ENCODE data around the gene RAD54L.
"Not testable (repeated sequence)": the region's sequence is repeated elsewhere in the genome, so short reads cannot be mapped to it uniquely, and the experiment has no call there.

RAD54L gene

GRCh38 chr1:46220808-46221207 lies 26.8 kb upstream of the RAD54L start:
- no peak for DNase-seq (ENCODE audit: extremely low read depth, low read depth)
- TF ChIP-seq, protein P1, sequence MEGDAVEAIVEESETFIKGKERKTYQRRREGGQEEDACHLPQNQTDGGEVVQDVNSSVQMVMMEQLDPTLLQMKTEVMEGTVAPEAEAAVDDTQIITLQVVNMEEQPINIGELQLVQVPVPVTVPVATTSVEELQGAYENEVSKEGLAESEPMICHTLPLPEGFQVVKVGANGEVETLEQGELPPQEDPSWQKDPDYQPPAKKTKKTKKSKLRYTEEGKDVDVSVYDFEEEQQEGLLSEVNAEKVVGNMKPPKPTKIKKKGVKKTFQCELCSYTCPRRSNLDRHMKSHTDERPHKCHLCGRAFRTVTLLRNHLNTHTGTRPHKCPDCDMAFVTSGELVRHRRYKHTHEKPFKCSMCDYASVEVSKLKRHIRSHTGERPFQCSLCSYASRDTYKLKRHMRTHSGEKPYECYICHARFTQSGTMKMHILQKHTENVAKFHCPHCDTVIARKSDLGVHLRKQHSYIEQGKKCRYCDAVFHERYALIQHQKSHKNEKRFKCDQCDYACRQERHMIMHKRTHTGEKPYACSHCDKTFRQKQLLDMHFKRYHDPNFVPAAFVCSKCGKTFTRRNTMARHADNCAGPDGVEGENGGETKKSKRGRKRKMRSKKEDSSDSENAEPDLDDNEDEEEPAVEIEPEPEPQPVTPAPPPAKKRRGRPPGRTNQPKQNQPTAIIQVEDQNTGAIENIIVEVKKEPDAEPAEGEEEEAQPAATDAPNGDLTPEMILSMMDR (IDR thresholded peaks at IDR 0.05; ENCODE audit: low read depth, low read length), result no peak

DNA sequence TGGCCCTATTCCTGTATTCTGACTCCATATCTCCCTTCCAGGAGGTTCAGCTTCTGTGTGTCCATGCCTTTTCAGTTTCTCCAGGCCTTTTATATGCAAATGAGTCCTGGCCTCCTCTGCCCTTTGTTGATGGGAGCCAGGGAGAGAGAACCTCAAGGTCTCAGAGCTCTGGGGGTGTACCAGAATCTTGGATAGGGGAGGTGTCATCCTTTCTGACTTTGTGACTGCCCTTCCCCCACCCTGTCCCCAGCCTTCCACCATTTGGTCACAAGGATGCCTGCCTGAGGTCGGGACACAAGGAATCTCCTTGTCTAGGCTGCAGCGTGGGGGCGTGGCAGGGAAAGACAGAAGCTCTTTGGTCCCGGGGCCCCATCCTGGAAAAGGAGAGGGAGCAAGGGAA lies 25.8 kb upstream of the RAD54L start:
- no peak for DNase-seq (ENCODE audit: extremely low read depth, low read depth)
- TF ChIP-seq, protein P1 (IDR thresholded peaks at IDR 0.05; ENCODE audit: low read depth, low read length), result no peak

- DNase-seq (ENCODE audit: extremely low read depth, low read depth), result not testable (repeated sequence)
Measured at GRCh38 chr1:46223055-46223454, 24.5 kb upstream of the RAD54L start.

- peak; percentile 70 for DNase-seq (ENCODE audit: extremely low read depth, low read depth)
- TF ChIP-seq, protein P1 (IDR thresholded peaks at IDR 0.05; ENCODE audit: low read depth, low read length), result peak; percentile 97
Measured at GRCh38 chr1:46223472-46223943, 24.1 kb upstream of the RAD54L start.

DNA sequence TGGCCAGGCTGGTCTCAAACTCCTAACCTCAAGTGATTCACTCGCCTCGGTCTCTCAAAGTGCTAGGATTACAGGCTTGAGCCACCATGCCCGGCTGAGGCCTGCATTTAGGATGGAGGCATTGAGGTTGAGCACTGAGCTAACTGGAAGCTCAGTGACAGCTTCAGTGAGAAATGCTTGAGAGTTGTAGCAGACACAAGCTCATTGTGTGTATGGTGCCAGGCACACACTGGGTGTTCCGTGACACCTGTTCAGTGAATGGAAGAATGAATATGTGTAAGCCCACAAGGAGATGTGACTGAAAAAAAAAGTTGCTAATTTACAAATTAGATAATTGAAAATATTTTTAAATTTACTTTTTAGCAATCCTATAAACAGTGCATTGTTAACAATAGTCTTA lies 22.6 kb upstream of the RAD54L start:
- TF ChIP-seq, protein P1 (IDR thresholded peaks at IDR 0.05; ENCODE audit: low read depth, low read length), result no peak
- no peak for DNase-seq (ENCODE audit: extremely low read depth, low read depth)

DNA sequence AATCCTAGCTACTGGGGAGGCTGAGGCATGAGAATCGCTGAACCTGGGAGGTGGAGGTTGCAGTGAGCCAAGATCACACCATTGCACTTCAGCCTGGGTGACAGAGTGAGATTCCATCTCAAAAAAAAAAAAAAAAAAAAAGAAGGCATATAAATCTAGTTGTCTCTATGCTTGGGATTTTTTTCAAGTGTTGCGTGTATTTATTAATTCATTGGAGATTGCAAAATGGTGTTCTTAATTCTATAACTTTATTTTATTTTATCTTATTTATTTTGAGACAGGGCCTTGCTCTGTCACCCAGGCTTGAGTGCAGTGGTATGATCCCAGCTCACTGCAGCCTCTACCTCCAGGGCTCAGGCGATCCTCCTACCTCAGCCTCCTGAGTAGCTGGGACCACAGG lies 16.3 kb upstream of the RAD54L start:
- DNase-seq (ENCODE audit: extremely low read depth, low read depth), result not testable (repeated sequence)

DNA sequence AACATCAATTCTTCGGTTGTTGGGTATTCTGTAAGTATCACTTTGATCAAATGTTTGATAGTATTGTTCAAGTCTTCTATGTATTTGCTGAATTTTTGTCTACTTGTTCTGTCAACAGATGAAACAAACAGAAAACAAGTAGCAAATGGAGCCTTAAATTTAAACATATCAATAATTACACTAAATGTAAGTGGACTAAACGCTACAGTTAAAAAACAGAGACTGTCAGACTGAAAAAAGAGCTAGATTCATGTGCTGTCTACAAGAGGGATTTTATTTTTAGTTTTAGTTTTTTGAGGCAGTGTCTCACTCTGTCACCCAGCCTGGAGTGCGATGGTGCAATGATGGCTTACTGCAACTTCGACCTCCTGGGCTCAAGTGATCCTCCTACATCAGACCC lies 10.7 kb upstream of the RAD54L start:
- TF ChIP-seq, protein P1 (IDR thresholded peaks at IDR 0.05; ENCODE audit: low read depth, low read length), result no peak
- DNase-seq (ENCODE audit: extremely low read depth, low read depth), result no peak

GRCh38 chr1:46238865-46239264 lies 8.7 kb upstream of the RAD54L start:
- not testable (repeated sequence) for DNase-seq (ENCODE audit: extremely low read depth, low read depth)

DNA sequence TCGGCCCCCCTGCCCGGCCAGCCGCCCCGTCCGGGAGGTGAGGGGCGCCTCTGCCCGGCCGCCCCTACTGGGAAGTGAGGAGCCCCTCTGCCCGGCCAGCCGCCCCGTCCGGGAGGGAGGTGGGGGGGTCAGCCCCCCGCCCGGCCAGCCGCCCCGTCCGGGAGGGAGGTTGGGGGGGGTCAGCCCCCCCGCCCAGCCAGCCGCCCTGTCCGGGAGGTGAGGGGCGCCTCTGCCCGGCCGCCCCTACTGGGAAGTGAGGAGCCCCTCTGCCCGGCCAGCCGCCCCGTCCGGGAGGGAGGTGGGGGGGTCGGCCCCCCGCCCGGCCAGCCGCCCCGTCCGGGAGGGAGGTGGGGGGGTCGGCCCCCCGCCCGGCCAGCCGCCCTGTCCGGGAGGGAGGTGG lies 5.8 kb upstream of the RAD54L start:
- not testable (repeated sequence) for DNase-seq (ENCODE audit: extremely low read depth, low read depth)

DNA sequence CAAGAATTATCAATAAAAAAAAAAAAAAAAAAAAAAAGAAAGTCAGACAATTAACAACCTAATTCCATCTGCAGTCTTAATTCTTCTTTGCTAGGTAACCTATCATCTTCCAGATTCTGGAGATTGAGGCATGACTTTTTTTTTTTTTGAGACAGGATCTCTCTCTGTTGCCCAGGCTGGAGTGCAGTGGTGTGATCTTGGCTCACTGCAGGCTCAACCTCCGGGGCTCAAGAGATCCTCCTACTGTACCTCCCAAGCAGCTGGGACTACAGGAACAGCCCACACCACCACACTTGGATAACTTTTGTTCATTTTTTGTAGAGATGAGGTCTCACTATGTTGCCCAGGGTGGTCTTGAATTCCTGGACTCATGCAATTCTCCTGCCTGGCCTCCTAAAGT lies 4.6 kb upstream of the RAD54L start:
- no peak for DNase-seq (ENCODE audit: extremely low read depth, low read depth)
- TF ChIP-seq, protein P1 (IDR thresholded peaks at IDR 0.05; ENCODE audit: low read depth, low read length), result no peak

DNA sequence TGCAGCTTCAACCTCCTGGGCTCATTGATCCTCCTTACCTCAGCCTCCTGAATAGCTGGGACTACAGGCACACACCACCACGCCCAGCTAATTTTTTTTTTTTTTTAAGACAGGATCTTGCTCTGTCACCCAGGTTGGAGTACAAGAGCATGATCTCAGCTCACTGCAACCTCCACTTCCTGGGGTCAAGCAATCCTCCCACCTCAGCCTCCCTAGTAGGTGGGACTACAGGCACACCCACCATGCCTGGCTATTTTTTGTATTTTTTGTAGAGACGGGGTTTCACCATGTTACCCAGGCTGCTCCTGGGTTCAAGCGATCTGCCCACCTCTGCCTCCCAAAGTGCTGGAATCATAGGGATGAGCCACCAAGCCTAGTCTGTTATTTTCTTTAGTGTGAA lies 3.7 kb upstream of the RAD54L start:
- not testable (repeated sequence) for DNase-seq (ENCODE audit: extremely low read depth, low read depth)

All from AG09319 (cell line).